Measurements from ENCODE around the gene STXBP2. TPM values are rescaled to one million over a fixed set of nuclear protein-coding genes. Genes with fewer than 3 reads are reported as not detected.

STXBP2 gene
- total RNA-seq, 1 experiment from 2014 or later, result 15.8 TPM

DNA sequence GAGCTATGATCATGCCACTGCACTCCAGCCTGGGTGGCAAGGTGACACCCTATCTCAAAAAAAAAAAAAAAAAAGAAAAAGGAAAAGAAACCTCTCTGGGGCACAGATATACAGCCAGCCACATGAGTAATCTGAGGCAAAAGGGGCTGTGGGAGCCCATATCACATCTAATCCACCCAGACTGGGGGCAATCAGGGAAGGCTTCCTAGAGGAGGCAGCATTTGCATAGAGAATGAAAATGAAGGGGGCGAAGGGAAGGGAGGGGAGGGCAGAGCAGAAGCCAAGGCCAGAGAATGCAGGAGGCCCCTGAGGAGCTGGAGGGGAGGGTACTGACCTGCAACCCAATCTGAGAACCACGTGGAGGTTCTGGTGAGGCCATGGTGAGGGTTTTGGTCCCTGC, 13.2 kb downstream of the STXBP2 start:
- DNase-seq (ENCODE audit: low read depth), result no peak

DNA sequence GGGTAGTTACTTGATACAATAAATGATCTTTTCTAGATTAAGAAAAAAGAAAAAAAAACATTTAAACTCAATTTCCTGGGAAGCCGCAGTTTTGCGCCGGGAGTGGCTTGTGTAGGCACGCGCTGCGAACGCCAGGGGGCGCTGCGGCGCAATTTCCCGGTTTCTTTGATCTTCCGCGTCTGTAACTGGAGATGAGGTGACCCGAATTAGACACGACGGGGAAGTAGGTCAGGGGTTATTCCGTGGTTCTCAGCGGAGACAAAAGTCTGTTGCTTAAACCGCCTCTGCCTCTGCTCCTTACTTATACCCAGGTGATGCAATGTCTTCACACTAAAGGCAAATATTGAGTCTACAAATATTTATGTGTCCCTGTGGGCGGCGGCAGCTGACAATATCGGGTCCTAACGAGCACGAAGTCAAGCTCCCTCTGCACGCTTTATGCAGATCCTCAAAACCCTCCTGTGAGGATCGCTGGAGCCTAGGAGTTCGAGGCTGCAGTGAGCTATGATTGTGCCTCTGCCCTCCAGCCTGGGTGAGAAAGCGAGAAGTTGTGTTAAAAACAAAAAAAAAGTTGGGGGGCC, 15.2 kb downstream of the STXBP2 start:
- DNase-seq (ENCODE audit: low read depth), result peak; percentile 83

DNA sequence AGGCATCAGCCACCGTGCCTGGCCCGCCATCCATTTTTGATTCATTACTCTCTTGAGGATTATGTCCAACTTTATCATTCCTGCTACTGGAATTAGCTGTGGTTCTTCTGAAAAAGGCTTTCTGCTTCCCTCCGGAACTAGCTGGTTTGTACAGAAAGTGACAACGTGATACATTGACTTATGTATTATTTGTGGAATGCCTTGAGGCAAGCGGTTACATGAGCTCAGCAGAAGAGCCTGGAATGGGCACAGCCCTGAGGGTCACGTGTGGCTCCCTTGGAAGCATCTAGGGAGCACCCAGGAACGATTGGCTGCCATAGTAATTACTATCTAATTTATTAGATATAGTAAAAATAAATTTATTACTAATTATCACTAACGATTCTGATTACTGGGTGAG, 17.5 kb downstream of the STXBP2 start:
- peak; percentile 23 for DNase-seq (ENCODE audit: low read depth)

DNA sequence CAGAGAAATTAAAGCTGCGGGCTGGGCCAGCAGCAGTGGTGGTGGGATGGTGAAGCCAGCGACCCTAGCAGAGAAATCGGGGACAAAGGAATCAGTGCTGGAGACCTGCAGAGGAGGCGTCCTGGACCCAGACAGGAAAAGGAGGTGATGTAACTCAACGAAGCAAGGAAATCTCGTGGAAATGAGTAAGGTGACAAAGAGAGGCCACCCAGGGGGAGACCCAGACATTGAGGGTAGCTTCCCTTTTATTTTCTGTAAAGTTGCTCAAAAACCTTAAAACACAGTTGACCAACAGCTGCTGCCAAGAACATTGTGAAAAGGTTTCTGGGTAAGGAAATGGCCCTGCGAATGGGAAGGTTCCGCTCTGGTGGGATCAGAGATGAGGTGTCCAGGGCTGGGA, 18.7 kb downstream of the STXBP2 start:
- no peak for DNase-seq (ENCODE audit: low read depth)

DNA sequence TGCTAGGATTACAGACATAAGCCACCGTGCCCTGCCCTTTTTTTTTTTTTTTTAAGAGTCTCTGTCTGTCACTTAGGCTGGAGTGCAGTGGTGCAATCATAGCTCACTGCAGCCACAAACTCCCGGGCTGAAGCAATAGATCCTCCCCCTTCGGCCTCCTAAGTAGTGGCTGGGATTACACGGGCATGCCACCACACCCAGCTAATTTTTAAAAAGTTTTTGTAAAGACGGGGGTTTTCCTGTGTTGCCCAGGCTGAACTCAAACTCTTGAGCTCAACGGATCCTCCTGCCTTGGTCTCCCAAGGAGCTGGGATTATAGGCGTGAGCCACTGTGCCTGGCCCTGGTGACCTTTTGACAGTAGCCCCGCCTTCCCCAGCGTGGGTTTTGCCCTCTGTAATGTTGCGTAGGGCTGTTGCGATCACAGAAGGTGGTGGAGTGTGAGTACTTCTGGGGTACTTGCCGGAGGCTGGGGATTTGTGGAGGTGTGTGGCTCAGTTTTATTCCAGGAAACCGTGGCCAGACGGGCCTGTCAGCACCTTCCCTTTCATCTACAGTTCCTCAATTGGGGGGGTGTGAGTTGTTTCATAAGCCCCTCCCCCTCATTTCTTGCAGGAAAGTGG, 20.3 kb downstream of the STXBP2 start:
- peak; percentile 25 for DNase-seq (ENCODE audit: low read depth)

DNA sequence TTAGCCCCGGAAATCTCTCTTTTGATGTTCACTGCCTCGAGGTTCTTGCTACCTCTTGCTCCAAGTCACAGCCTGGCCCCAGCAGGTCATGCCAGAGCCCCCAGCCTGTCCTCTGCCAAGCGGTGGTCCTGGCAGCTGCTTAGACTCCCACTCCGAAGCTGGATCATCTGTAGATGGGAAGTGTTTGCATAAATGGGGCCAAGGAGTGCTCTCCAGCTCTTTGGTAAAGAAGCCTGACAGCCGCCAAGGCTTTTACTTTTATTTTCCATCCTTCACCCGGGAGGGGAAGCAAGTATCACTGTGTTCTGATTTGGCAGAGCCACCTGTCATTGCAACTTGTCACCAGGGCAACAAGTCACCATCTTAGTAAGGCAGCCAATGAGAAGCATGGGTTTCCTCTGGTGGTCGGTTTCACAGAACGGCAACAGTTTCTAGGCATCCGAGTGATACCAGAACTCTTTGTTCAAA, 21.3 kb downstream of the STXBP2 start:
- peak; percentile 28 for DNase-seq (ENCODE audit: low read depth)

DNA sequence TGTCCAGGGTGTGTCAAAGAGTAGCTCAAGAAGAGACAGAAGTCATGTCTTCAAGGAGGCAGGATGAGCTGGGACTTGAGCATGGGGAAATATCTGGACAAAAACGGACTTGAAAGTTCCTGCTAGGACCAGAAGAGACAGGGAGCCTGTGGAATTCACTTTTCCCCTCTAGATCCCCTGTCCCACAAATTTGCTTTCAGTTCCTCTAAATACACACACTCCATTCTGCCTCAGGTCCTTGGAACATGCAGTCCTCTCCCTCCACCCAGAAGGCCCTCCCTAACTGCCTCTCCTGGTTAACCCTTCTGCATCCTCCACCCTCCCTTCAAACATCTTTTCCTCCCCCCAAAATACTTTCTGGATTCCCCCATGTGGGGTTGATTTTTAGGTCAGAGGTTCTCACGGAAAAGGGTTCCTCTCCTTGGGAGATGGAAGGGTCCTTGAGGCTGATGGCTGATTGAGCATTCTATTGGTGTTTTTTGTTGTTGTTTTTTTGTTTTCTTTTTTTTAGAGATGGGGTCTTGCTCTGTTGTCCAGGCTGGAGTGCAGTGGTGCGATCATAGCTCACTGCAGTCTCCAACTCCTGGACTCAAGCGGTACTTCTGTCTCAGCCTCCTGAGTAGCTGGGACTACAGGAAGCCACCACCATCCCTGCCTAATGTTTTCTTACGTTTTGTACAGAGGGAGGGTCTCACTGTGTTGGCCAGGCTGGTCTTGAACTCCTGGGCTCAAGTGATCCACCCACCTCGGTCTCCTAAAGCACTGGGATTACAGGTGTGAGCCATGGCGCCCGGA, 25.0 kb downstream of the STXBP2 start:
- DNase-seq (ENCODE audit: low read depth), result no peak

DNA sequence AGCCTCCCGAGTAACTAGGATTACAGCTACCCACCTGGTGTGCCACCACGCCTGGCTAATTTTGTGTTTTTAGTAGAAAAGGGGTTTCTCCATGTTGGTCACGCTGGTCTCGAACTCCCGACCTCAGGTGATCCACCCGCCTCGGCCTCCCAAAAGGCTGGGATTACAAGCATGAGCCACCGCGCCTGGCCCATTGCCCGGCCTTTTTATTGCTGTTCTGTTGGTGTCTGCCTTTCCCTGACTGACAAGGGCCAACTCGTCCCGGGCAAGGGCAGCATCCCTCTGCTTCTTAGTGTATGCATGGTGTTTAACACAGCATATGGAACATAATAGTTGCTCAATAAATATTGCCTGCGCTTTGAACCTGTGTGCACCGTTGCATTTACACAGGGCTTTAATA, 25.7 kb downstream of the STXBP2 start:
- peak; percentile 26 for DNase-seq (ENCODE audit: low read depth)

DNA sequence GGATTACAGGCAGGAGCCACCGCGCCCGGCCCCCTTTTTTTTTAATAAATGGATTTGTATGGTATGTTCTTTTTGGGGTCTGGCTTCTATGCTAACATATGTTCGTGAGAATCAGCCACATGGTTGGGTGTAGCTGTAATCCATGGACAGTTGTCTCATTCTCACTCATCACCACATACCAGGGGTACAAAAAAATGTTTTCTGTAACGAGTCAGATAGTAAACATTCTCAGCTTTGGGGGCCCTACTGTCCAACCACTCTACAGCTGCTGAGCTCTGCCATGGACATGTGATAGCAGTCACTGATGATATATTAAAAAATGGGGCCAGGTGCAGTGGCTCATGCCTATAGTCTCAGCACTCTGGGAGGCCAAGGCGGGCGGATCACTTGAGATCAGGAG, 26.8 kb downstream of the STXBP2 start:
- no peak for DNase-seq (ENCODE audit: low read depth)

DNA sequence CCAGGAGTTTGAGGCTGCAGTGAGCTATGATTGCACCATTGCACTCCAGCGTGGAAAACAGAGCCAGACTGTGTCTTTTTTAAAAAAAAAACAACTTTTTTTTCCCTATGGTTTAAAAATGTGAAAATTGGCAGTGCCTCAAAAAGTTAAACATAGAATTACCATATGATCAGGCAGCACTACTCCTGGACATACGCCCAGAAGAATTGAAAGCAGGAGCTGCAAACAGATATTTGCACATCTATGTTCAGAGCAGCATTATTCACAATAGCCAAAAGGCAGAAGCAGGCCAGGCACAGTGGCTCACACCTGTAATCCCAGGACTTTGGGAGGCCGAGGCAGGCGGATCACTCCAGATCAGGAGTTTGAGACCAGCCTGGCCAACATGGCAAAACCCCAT, 28.2 kb downstream of the STXBP2 start:
- DNase-seq (ENCODE audit: low read depth), result no peak

DNA sequence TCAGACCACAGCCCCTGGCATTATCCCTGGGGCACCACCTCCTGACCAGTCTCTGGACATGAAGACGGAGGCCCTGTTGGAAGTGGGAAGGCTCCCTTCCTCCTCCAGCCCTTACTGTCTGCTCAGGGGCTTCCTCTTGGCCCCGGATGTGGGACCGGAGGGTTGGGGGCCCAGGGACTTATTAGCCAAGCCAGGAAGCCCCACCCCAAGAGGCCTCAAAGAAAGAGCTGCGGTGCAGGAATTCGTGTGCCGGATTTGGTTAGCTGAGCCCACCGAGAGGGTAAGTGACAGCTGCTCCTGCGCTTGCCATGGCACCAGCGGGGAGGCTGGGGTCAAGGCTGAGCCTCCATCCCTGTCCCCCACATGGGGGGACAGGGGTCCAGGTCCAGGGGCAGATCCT, 31.9 kb downstream of the STXBP2 start, which contains the start of gene RETN:
TSS of gene RETN (plus strand) at position 208 of the 400 bp plus-strand sequence. CDS start 278 bp downstream, outside the sequence.
- DNase-seq (ENCODE audit: low read depth), result no peak

DNA sequence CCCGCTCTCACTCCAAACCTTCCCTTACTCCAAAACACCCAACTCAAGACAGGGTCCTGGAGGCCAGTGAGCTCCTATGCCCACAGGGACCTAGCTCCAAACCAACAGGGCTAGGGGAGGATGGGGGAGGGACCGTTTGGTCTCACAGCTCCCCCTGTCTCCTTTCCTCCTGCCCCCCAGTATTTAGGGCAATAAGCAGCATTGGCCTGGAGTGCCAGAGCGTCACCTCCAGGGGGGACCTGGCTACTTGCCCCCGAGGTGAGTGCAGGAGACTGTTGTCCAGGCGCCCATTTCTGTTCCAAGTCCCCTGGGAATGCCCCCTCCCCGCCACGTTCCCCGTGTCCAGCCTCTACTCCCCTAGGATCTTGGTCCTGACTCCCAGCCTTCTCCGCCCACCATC, 32.7 kb downstream of the STXBP2 start:
- DNase-seq (ENCODE audit: low read depth), result no peak

DNA sequence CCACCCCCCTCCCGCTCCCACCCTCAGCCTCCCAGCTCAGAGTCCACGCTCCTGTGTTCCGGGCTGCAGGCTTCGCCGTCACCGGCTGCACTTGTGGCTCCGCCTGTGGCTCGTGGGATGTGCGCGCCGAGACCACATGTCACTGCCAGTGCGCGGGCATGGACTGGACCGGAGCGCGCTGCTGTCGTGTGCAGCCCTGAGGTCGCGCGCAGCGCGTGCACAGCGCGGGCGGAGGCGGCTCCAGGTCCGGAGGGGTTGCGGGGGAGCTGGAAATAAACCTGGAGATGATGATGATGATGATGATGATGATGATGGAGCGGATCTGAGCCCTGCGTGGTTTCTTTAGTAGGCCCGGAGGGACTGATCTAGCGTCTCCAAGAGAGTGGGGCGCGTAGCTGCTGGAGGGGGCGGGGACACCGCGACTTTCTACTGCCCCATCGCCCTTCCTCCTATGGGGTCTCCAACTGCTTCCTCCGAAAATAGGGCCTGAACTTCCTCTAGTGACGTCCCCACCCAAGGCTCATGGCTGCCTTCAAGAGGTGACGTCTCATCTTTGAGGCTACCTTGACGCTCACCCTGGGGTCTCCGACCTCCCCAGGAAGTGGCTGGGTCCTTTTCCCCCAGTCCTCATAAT, 33.4 kb downstream of the STXBP2 start:
- DNase-seq (ENCODE audit: low read depth), result peak; percentile 42

DNA sequence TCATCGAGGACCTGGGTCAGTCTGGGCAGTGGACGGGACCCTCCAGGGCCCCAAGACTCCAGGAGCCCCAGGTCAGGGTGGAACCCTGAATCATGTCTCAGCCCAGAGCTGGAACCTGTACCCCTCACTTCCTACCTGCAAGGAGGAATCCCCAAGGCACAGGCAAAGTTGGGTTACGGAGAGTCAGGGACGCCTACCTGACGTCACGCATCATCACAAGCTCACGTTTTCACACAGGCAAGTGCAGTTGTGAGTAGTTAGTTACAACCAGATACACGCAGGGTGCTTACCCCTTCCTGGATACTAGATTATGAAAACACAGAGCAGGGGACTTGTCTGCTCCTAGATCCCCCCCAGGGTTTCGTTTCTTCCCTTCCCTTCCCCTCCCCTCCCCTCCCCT, 33.9 kb downstream of the STXBP2 start:
- DNase-seq (ENCODE audit: low read depth), result no peak

DNA sequence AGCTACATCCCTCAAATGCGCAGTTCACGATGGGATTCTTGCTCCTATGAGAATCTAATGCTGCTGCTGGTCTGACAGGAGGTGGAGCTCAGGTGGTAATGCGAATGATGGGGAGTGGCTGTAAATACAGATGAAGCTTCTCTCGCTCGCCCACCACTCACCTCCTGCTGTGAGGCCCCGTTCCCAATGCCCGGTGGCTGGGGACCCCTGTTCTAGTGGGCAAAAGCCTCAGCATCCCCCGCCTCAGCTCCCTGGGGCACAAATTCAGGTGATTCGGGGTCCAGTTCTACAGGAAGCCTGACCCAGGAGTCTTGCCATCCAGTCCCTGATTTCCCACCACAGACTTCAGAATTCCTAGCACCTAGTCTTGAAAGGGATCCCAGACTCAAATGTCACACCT, 35.6 kb downstream of the STXBP2 start:
- no peak for DNase-seq (ENCODE audit: low read depth)

DNA sequence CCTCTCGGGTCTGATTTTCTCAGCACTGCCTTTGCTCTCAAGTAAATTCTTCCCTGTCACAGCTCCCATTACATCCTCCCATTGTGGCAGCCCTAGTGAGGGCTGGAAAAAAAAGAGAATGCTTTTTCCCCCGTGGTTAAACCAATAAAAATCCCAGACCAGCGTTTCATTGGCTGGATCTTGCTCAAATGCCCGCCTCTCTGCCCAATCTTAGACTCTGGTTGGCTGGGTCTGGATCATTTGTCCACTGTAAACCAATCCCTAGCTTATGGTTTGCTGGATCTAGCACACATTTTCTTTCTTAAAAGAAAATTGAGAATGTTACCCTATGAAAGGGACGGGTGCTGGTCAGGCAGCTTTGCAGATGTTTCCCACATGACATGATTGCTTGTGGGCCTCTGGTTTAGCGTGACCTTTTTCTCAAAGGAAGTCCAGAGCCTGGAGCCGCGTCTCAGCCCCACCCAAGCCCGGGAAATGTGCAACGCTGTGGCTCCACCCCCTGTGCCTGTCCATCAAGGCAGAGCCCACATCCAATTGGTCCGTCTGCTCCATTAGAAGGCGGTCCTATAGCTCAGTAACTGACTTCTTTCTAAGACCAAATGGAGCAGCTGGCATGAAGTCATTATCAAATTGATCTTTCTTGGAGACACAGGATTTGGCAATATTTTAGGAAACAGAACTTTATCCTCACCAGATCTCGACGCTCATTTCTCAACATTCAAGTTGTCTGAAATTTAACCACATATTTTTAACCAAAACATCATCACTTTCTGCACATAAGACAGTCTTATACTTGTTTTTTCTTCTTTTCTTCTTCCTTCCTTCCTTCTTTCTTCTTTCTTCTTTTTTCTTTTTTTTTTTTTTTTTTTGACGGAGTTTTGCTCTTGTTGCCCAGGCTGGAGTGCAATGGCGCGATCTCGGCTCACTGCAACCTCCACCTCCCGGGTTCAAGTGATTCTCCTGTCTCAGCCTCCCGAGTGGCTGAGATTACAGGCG, 37.4 kb downstream of the STXBP2 start:
- peak; percentile 79 for DNase-seq (ENCODE audit: low read depth)

DNA sequence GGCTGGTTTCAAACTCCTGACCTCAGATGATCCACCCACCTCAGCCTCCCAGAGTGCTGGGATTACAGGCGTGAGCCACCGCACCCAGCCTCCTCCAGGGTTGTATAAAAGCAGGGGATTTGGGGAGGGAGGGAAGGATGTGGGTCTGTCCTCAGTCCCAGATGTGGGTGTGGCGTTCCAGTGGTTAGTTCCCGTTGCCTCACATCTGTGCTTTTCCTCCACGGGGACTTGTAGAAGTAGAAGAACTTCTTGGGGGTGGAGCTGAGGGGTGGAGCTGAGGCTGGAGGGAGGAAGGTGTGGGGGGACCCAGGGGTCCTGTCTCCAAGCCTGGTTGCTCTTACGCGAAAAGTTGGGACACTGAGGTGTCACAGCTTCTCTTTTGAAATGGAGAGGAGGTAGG, 39.5 kb downstream of the STXBP2 start:
- DNase-seq (ENCODE audit: low read depth), result no peak

DNA sequence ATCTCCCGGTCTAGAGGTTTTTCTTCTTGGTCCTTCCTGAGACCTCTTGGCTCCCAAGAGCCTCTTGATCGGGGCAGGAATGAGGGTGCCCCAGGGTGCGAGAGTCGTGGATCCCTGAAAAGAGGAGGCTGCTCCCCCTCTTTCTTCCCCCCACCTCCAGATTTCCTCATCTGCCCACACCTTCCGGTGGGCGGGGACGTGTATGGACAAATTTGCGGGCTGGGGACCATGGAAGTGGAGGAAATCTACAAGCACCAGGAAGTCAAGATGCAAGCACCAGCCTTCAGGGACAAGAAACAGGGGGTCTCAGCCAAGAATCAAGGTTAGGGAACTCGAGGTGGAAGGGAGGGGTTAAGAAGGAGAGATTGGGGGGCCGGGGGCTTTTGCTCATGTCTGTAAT, 39.9 kb downstream of the STXBP2 start, which contains the start of gene MCEMP1:
TSS of gene MCEMP1 (plus strand) at position 237 of the 400 bp plus-strand sequence. CDS start at position 268, 31 bp downstream.
- no peak for DNase-seq (ENCODE audit: low read depth)

DNA sequence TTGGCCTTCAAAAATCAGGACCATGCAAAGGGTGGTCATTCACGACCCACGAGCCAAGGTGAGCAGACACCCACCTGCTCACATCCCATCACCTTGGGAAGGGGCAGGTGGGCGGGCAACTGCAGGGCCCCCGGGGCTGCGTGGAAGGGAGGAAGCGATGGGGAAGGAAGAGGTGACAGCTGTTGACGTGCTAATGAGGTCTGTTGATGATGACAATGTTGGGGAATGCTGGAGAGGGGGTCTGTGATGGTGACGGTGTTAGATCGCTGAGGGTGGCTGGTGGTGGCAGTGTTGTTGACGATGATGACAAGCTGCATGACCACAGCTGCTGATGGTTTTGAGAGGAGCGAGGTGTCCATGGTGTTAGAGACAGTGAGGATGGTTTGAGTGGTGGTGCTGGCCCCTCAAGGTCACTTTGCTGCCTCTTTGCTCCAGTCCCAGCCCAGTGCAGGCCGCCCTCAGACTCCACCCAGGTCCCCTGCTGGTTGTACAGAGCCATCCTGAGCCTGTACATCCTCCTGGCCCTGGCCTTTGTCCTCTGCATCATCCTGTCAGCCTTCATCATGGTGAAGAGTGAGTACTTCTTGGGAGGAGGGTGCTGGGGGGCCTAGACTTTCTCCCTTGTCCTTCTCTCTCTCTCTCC, 40.9 kb downstream of the STXBP2 start:
- DNase-seq (ENCODE audit: low read depth), result no peak

DNA sequence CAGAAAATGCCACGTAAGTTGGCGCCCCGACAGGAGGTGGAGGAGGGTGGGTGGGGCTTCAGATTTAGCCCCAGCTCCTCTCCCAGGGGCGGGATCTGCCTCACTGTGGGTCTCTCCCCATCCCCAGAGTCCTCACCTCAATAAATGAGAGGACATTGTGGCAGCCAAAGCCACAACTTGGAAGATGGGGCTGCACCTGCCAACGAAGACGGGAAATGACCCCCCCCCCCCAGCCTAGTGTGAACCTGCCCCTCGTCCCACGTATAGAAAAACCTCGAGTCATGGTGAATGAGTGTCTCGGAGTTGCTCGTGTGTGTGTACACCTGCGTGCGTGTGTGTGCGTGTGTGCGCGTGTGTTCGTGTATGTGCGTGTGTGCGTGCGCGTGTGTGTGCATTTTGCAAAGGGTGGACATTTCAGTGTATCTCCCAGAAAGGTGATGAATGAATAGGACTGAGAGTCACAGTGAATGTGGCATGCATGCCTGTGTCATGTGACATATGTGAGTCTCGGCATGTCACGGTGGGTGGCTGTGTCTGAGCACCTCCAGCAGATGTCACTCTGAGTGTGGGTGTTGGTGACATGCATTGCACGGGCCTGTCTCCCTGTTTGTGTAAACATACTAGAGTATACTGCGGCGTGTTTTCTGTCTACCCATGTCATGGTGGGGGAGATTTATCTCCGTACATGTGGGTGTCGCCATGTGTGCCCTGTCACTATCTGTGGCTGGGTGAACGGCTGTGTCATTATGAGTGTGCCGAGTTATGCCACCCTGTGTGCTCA, 42.3 kb downstream of the STXBP2 start:
- no peak for DNase-seq (ENCODE audit: low read depth)
